Stimulated activated CD4-positive, alpha-beta T cell treated with anti-CD3 and anti-CD28 coated beads, TNF-alpha, amount 100 ng/mL, for 24 hours (primary cell): Measurements from ENCODE around the gene PIEZO1.

Source experiments
- DNase-seq, 3 experiments: peaks; one replicate each; pipeline ENCODE4 v3.0.0-alpha.2; 2020; ENCODE audit warnings: low read depth in 3 of 3

The PIEZO1 gene

GRCh38 chr16:88701581-88702370, 83.2 kb downstream of the PIEZO1 start:
- DNase-seq, result no peak

GRCh38 chr16:88700636-88701482, 84.2 kb downstream of the PIEZO1 start:
- DNase-seq, result peak; percentile 82 to 95 (median 92)

- no peak for DNase-seq
Observed at GRCh38 chr16:88700322-88700635, 84.7 kb downstream of the PIEZO1 start.

DNA sequence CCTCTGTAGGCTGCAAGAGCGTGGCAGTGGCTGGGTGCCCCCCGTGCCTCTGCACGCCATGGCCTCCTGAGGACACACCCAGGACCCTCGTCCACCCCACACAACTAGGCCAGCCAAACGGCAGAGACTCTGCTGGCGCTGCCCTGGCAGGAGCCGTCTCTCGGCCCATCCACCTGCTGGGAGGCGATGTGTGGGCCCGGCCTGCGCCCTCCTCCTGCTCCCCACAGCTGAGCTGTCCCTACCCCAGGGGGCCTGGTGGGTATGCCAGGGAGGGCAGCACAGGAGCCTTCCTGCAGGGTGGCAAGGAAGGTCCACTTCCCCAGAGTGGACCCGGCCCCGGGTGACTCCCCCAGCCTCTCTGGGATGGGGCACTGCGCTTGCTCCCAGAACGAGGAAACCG, 85.8 kb downstream of the PIEZO1 start:
- DNase-seq, result no peak

- DNase-seq, result no peak
Observed at GRCh38 chr16:88698646-88699045, 86.4 kb downstream of the PIEZO1 start.

DNA sequence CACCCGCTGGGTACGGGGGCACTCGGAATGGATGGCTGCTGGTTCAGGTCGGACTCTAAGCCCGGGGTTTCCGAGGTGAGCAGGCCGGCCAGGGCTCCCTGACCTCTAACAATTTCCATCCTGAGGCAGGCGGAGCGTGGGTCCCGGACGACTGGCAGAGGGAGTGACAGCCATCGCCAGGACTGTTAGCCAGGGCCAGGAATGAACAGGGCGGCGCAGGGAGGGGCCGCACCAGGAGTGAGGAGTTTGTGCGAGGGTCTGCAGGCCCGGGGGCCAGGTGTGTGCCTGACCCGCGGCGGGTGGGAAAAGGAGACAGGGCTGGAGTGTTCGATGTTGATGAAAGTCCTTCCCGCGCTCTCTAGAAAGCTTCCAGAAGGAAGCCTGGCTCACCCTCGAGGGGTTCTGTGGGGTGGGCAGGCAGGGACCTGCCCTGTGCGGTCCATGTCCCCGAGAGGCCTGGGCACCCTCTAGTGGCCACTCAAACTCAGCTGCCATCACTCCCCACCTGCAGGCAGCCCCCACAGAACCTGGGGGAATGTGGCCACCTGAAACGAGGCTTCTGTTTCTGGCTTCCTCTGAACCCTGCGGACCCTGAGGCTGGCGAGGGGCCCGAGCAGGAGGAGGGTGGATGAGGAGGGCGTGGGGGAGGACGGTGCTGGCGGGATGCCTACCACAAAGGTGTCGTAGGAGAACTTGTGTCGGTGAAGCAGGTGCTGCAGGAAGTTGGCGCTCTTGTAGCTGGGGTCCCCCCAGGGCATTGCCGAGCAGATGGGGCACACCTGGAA, 87.0 kb downstream of the PIEZO1 start:
- no peak for DNase-seq

GRCh38 chr16:88697116-88697830, 87.7 kb downstream of the PIEZO1 start:
- no peak for DNase-seq

- no peak for DNase-seq
Observed at GRCh38 chr16:88696441-88696840, 88.6 kb downstream of the PIEZO1 start.

- DNase-seq, result no peak
Observed at GRCh38 chr16:88695753-88696152, 89.3 kb downstream of the PIEZO1 start.

DNA sequence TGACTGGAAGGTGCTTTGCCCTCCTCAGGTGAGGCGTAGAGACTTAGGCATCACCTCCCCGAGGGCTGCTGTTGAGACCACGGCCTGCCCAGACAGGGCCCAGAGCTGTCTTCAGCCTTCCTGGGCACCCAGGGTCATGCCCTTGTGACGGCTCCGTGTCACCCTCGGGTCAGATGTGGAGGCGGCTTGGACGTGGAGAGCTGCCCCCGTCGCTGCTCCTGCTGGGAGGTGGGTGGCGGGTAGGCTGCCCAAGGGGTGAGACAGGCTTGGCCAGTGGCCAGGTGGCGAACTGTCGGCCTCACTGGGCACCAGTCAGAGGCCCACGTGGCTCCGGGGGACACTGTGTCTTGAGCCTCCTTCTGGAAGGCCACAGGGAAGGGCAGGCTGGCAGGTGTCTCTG, 89.8 kb downstream of the PIEZO1 start:
- no peak for DNase-seq

DNA sequence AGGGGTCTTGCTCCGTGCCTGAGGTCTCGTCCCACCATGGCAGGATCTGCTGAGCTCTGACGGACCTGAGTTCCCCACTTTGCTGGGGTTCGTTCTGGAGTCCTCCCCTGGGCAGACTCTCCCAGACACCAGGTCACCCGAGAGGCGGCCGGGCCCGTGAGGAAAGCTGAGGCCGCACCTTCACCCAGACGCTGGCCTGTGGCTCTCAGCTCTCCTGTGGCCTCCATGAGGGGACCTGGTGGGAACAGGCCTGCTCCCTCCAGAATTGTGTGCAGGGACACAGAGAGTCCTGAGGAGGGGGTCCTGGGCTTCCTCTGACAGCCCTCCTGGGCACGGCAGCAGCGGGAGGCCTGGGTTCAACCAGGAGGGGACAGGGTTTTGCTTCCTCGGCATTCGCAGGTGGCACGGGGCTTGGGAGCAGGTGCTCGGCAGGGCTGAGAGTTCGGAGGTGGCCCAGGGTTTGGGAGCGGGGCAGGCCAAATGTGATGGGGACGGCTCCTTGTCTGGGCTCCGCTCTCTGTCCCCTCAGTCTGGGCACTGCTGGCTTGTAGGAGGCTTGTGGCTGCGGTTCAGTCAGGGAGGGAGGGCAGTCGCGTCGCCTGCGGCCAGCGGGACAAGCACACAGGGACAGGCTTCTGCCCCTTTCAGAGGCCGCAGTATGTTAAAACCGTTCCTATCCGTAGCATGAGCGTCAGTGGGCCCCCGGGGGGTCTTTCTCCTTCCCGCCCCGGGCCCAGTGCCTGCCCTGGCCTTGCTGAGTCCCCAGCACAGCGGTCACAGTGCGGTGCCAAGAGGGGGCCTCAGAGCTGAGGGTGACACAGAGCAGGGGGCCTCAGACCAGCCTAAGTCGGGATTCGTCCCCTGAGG, 90.6 kb downstream of the PIEZO1 start:
- no peak for DNase-seq

GRCh38 chr16:88693420-88694177, 91.4 kb downstream of the PIEZO1 start:
- no peak for DNase-seq

DNA sequence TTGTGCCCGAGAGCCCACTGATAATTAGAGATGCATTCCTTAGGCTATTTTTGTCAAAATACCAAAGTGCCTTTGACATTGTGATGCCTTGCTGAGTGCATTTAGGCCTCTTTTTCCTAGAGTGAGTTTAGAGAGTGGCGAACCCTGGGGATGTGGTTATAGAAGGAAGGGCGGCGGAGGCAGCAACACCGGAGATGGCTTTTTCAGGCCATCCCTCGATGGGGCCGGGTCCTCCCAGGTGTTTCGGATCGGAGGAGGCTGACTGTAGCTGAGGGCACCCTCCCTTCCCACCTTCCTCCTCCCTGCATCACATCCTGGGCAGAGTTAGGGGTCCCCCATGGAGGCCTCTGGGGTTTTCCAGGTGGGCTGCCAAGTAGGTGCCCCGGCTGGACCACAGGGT, 92.2 kb downstream of the PIEZO1 start:
- no peak for DNase-seq

DNA sequence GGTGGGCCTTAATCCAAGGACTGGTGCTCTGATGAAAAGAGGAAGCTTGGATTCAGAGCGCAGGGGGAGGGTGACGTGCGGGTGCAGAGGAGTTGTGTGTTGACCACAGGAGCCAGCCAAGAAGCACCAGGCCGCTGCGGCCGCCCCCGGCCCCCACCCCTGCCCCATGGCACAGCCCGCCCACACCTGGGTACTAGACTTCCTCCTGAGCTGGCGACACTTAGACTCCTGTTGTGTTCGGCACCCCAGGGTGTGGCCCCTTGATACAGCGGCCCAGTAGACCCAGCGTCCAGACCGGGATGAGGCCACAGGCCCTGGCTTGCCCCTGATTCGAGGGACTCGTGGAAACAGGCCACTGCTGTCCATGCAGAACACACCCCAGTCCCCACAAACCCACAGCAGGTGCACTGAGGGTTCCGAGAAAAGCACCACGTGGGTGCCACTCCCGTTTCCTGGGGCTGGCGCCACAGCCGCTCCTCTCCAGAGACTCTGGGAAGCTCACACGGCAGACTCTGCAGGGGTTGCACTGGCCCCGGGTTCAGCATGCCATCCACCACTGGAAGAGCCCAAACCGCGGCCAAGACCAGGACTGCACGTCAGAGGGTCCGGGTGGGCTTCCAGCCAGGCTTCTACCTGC, 93.0 kb downstream of the PIEZO1 start:
- no peak for DNase-seq

- no peak for DNase-seq
Observed at GRCh38 chr16:88691129-88691813, 93.7 kb downstream of the PIEZO1 start.

- no peak for DNase-seq
Observed at GRCh38 chr16:88690341-88691128, 94.5 kb downstream of the PIEZO1 start.

GRCh38 chr16:88688013-88688778, 96.8 kb downstream of the PIEZO1 start:
- no peak for DNase-seq
